Measurements from ENCODE around the gene ARHGAP22.

- no peak for TF ChIP-seq CTCF (IDR thresholded peaks at IDR 0.05)
- no peak for TF ChIP-seq REST (IDR thresholded peaks at IDR 0.05; ENCODE audit: insufficient read depth in 1 of 2, low read depth in 2 of 2, low read length in 1 of 2)
- no peak for TF ChIP-seq TCF7L2 (IDR thresholded peaks at IDR 0.05; ENCODE audit: low read depth, low read length)
These were observed 204.0 kb downstream of the ARHGAP22 start for GRCh38 chr10:48400850-48401220.
